ENCODE data around the gene LIPT2. TPM values are rescaled to one million over a fixed set of nuclear protein-coding genes. Genes with fewer than 3 reads are reported as not detected.

The LIPT2 gene
- total RNA-seq, 2 experiments from 2014 or later, result 3.0 to 3.3 TPM

DNA sequence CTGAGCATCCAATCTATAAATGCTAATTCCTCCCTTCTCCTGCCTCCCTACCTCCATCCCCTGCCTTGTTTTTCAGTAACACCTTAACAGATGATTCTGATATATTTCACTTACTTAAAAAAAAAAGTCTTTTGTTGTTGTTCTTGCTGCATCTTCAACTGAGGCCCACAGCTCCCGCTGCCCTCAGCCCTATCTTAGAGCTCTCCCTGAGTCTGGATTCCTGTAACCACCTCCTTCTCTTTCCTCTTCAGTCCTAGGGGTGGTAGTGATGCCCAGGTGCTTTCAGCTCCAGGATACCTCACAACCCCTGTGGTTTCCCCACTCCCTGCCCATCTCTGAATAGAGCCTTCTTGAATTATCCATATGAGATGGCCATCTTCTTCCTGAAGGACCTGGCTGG, 22.5 kb downstream of the LIPT2 start:
- H3K27ac Mint-ChIP-seq, result no peak overlapping the region
- no peaks in the 10 kb centered on the region for H3K36me3 Mint-ChIP-seq
- no peak for DNase-seq
- CTCF ChIA-PET, result interaction anchor here (0.9 kb wide), 1 partner anchor 82 kb away, joined by 3 read pairs; no protein-coding TSS in a partner anchor
- H3K4me3 Mint-ChIP-seq, result no peak overlapping the region
- POLR2A ChIA-PET, result no interaction called here
- H3K27me3 Mint-ChIP-seq, result peaks cover 27% of the 10 kb centered on the region
- H3K4me1 Mint-ChIP-seq (ENCODE audit: low read depth), result peaks cover 6% of the 10 kb centered on the region
- intact Hi-C loops (cut with micrococcal nuclease), result no loop called here
- no peaks in the 10 kb centered on the region for H3K9me3 Mint-ChIP-seq

DNA sequence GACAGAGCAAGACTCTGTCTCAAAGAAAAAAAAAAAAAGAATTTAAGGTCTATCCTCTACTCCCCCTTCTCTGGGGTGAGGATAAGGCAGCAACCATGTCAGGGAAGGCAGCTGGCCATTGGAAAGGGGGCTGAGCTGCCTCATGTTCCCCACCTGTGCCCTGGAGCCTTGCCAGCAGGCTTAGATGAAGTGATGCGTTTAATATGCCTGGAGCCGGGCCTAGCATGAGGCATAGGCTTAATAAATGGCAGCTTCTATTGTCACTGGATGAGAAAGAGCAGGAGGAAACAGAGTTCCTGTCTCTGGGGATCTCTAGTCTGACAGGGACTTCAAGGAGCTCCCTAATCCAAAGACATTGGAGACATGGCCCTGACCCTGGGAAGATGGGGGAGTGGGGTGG, 23.0 kb downstream of the LIPT2 start:
- Mint-ChIP-seq H3K9me3 (no peaks in the 10 kb centered on the region), H3K4me3 (no peak overlapping the region)
- POLR2A ChIA-PET, result no interaction called here

DNA sequence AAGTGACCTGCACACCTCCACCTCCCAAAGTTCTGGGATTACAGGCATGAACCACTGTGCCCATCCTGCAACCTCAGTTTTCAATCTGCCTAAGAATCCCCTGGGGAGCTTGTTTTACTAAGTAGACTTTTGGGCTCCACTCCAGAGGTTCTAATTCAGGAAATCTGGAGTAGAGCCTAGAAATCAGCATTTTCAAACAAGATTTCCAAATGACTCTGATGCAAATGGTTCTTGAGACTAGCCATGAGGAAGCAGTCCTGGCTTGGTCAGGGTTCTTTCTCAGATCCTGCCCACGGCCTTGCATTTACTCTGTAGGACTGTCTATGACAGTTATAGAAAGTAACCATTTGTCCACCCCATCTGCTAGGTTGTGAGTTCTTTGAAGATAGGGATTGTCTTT, 24.6 kb downstream of the LIPT2 start:
- intact Hi-C loops (cut with micrococcal nuclease), result no loop called here
- ChIA-PET CTCF (no interaction called here), POLR2A (interaction anchor here (0.6 kb wide), 1 partner anchor 19 kb away, joined by 3 read pairs; no protein-coding TSS in a partner anchor)
- no peaks in the 10 kb centered on the region for H3K36me3 Mint-ChIP-seq
- H3K4me1 Mint-ChIP-seq (ENCODE audit: low read depth), result peaks cover 6% of the 10 kb centered on the region
- no peak for DNase-seq
- H3K27ac Mint-ChIP-seq, result no peak overlapping the region
- H3K27me3 Mint-ChIP-seq, result peaks cover 38% of the 10 kb centered on the region
- no peak overlapping the region for H3K4me3 Mint-ChIP-seq
- H3K9me3 Mint-ChIP-seq, result no peaks in the 10 kb centered on the region

More for the DNA sequence above, 23.0 kb downstream of the LIPT2 start:
- no peak for DNase-seq
- Mint-ChIP-seq H3K4me1 (ENCODE audit: low read depth) (peaks cover 6% of the 10 kb centered on the region), H3K27me3 (peaks cover 32% of the 10 kb centered on the region), H3K27ac (no peak overlapping the region), H3K36me3 (no peaks in the 10 kb centered on the region)
- intact Hi-C loops (cut with micrococcal nuclease), result no loop called here
- CTCF ChIA-PET, result interaction anchor here (0.7 to 1.2 kb wide), 3 partner anchors 17 to 101 kb away, joined by 3 read pairs; no protein-coding TSS in a partner anchor

DNA sequence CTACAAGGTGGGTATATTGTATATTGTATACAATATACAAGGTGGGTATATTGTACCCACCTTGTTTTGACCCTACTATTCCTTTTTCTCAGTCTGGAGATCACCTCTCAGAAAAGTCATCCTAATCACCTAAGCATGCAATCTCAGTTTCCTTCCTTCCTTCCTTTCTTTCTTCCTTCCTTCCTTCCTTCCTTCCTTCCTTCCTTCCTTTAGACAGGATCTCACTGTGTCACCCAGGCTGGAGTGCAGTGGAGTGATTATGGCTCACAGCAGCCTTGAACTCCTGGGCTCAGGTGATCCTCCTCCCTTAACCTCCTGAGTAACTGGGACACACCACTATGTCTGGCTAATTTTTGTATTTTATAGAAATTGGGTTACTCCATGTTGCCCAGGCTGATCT, 25.0 kb downstream of the LIPT2 start:
- Mint-ChIP-seq H3K9me3 (no peaks in the 10 kb centered on the region), H3K27ac (no peak overlapping the region)
- CTCF ChIA-PET, result interaction anchor here (0.6 kb wide), 1 partner anchor 101 kb away, joined by 3 read pairs; no protein-coding TSS in a partner anchor

DNA sequence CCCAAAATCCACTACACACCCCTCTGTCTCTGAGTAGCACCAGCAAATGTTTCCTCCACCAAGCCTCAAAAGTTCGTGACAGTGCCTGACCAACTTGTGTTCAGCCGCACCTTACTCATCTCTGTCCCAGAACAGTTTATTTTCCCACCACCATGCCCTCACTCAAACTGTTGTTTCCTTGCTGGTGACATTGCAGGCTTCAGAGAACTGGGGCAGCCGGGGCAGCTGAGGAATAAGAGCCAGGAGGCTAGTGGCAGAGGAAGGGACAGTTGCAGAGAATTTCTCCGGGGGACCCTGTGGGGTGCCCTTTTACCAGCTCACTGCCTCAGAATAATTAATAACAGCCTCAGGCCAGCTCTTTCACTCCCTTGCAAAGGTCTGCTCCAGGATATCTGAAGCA, 25.5 kb downstream of the LIPT2 start:
- POLR2A ChIA-PET, result no interaction called here
- no peak overlapping the region for H3K4me3 Mint-ChIP-seq

More for the DNA sequence above, 25.0 kb downstream of the LIPT2 start:
- H3K4me1 Mint-ChIP-seq (ENCODE audit: low read depth), result peaks cover 6% of the 10 kb centered on the region
- intact Hi-C loops (cut with micrococcal nuclease), result no loop called here
- DNase-seq, result no peak
- peaks cover 38% of the 10 kb centered on the region for H3K27me3 Mint-ChIP-seq
- POLR2A ChIA-PET, result interaction anchor here (0.6 kb wide), 1 partner anchor 19 kb away, joined by 3 read pairs; no protein-coding TSS in a partner anchor
- no peak overlapping the region for H3K4me3 Mint-ChIP-seq
- no peaks in the 10 kb centered on the region for H3K36me3 Mint-ChIP-seq

DNA sequence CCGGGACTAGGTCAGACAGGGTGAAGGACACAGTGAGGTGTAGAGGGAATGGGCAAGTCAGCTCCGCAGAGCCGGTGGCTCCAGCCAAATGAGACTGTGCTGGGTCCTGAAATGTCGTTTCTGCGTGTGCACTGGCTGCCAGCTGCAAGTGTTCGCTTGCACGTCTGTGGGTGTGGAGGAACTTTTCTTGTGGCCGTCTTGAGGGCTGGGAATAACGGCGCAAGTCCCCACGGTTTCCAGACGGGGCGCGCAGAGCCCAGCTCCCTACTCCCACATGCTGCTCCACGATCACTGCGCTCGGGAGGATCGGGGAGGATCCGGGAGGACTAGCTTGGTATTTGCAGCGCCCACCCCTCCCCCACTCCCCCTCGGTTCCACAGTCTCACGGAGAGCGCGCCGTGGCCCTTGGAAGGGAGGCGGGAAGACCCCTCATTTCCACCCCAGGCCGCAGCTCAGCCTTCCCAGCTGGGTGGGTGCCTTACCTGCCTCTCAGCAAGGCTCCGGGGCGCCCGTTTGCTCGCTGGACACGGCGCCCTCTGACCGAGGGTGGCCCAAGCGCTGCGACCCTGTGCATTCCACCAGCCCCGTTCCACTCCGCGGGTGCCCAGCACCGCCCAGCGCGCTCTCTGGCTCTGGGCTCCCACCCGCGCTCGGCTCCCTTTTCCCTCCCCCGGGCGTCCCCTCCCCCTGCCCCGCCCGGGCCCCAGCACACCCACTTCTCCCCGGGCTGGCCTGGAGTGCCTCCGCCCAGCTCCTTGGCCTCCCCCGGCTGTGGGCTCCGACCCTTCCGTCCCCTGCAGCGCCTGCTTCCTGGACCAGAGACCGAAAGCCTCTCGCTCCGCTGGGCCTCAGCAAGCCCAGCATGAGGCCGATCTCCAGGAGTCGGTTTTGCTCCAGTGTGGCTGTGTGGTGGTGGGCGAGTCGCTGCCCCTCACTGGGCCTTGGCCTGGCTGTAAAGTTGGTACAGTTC, 26.3 kb downstream of the LIPT2 start, which contains the start of gene KCNE3:
TSS of gene KCNE3 (minus strand) at position 634 of the 970 bp plus-strand sequence. CDS start 9,986 bp downstream, outside the sequence.
- no peak within 1 kb of the TSS for H3K27ac Mint-ChIP-seq
- DNase-seq, result no peak
- no peaks in the 10 kb centered on the region for H3K36me3 Mint-ChIP-seq
- H3K27me3 Mint-ChIP-seq, result peaks cover 35% of the 10 kb centered on the region
- peaks cover 6% of the 10 kb centered on the region for H3K4me1 Mint-ChIP-seq (ENCODE audit: low read depth)
- no peaks in the 10 kb centered on the region for H3K9me3 Mint-ChIP-seq
- H3K4me3 Mint-ChIP-seq, result no peak within 1 kb of the TSS
- ChIA-PET CTCF (interaction anchor here (0.9 to 1.9 kb wide), 3 partner anchors 13 to 211 kb away, joined by 3 to 5 read pairs (median 4); no protein-coding TSS in a partner anchor), POLR2A (no interaction called here)
- intact Hi-C loops (cut with micrococcal nuclease), result no loop called here

More for the DNA sequence above, 25.5 kb downstream of the LIPT2 start:
- no peak for DNase-seq
- CTCF ChIA-PET, result interaction anchor here (0.6 kb wide), 1 partner anchor 101 kb away, joined by 3 read pairs; no protein-coding TSS in a partner anchor
- H3K4me1 Mint-ChIP-seq (ENCODE audit: low read depth), result peaks cover 6% of the 10 kb centered on the region
- peaks cover 38% of the 10 kb centered on the region for H3K27me3 Mint-ChIP-seq
- H3K27ac Mint-ChIP-seq, result no peak overlapping the region
- H3K36me3 Mint-ChIP-seq, result no peaks in the 10 kb centered on the region
- no peaks in the 10 kb centered on the region for H3K9me3 Mint-ChIP-seq
- intact Hi-C loops (cut with micrococcal nuclease), result no loop called here

DNA sequence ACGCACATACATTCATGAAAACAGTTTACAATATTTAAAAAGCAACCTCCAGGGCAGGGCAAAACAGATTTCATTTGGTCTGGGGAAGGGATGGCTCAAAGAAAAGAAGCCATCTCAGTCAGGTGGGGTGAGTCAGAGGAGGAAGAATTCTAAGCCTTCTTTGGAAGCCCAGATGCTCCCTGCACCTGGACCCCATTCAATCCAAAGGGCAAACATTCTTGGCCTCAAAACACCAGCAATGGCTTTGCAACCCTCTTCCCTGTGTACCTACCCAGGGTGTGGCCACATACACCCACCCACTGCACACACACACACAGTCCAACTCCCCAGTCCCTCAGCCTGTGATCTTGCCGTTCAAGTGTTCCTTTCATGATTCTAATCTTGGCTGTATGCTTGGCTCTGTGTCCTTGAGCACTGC, 28.2 kb downstream of the LIPT2 start:
- Mint-ChIP-seq H3K4me3 (no peak overlapping the region), H3K4me1 (ENCODE audit: low read depth) (peaks cover 6% of the 10 kb centered on the region), H3K36me3 (no peaks in the 10 kb centered on the region), H3K27ac (no peak overlapping the region), H3K27me3 (peaks cover 32% of the 10 kb centered on the region), H3K9me3 (no peaks in the 10 kb centered on the region)
- CTCF ChIA-PET, result no interaction called here
- intact Hi-C loops (cut with micrococcal nuclease), result no loop called here
- POLR2A ChIA-PET, result no interaction called here
- DNase-seq, result no peak

DNA sequence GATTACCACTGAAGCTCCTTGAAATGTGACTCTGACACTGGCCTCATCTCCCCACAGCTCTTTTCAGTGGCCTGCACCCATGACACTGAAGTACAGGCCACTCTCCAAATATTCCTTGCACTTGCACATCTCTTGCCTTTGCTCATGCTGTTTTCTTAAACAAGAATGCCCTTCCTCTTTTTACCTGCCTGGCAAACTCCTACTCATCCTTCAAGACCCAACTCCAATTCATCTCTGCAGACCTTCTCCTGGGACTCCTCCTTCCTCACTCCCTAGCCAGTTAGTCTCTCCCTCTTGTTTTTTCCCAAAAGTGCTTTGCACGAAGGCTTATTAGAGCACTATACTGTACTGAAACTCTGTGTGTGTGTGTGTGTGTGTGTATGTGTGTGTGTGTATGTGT, 28.8 kb downstream of the LIPT2 start:
- POLR2A ChIA-PET, result no interaction called here
- H3K27ac Mint-ChIP-seq, result no peak overlapping the region
- no peak for DNase-seq
- H3K27me3 Mint-ChIP-seq, result peaks cover 32% of the 10 kb centered on the region
- CTCF ChIA-PET, result interaction anchor here (1.0 to 3.2 kb wide), 2 partner anchors 15 to 104 kb away, joined by 3 to 16 read pairs; no protein-coding TSS in a partner anchor
- no peaks in the 10 kb centered on the region for H3K9me3 Mint-ChIP-seq
- intact Hi-C loops (cut with micrococcal nuclease), result no loop called here
- peaks cover 6% of the 10 kb centered on the region for H3K4me1 Mint-ChIP-seq (ENCODE audit: low read depth)
- no peaks in the 10 kb centered on the region for H3K36me3 Mint-ChIP-seq
- H3K4me3 Mint-ChIP-seq, result no peak overlapping the region

DNA sequence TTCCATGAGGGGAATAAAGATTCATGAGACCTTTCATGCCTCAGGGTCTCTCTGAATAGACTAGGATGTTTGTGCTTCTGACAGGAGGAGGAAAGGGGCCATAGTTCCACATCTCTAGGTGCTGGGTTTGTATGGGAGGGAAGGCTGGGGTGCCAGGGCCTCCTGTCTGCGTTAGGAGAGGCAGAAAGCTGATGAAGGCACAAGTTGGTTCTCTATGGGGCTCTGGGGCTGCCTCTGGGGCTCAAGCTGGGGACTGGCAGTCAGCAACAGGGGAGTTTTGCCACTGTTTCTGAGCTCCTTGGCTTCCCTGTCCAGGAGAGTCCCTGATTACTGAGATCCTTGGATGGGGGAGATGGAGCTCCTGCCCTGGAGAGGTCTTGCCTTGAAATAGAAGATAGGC, 30.3 kb downstream of the LIPT2 start:
- no peaks in the 10 kb centered on the region for H3K9me3 Mint-ChIP-seq
- H3K36me3 Mint-ChIP-seq, result no peaks in the 10 kb centered on the region
- H3K27ac Mint-ChIP-seq, result no peak overlapping the region
- DNase-seq, result no peak
- intact Hi-C loops (cut with micrococcal nuclease), result no loop called here
- no peak overlapping the region for H3K4me3 Mint-ChIP-seq
- H3K4me1 Mint-ChIP-seq (ENCODE audit: low read depth), result peaks cover 6% of the 10 kb centered on the region
- POLR2A ChIA-PET, result no interaction called here
- peaks cover 28% of the 10 kb centered on the region for H3K27me3 Mint-ChIP-seq
- CTCF ChIA-PET, result interaction anchor here (2.4 to 3.2 kb wide), 2 partner anchors 10 to 13 kb away, joined by 13 to 16 read pairs; no protein-coding TSS in a partner anchor

DNA sequence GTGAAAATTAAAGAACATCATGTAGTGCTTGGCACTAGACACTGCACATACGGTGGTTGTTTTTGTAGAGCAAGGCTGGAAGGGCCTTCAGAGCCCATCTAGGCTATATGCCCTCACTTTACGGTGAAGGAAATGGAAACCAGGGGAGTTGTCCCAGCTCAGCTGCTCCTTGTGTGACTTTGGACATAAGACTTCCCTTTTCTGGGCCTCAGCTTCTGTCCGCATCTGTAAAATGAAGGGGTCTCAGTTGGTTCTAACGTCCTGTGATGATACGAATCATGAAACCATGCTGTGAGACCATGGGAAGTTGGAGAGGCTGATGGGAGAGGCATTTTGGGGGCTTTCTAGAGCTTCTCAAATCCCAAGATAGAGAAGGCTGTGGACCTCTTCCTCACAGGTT, 30.9 kb downstream of the LIPT2 start:
- Mint-ChIP-seq H3K27me3 (peaks cover 22% of the 10 kb centered on the region), H3K9me3 (no peaks in the 10 kb centered on the region), H3K36me3 (no peaks in the 10 kb centered on the region), H3K27ac (no peak overlapping the region), H3K4me3 (no peak overlapping the region), H3K4me1 (ENCODE audit: low read depth) (peaks cover 1% of the 10 kb centered on the region)
- intact Hi-C loops (cut with micrococcal nuclease), result no loop called here
- CTCF ChIA-PET, result interaction anchor here (2.4 to 3.2 kb wide), 2 partner anchors 9 to 13 kb away, joined by 13 to 16 read pairs; no protein-coding TSS in a partner anchor
- DNase-seq, result no peak
- POLR2A ChIA-PET, result no interaction called here

DNA sequence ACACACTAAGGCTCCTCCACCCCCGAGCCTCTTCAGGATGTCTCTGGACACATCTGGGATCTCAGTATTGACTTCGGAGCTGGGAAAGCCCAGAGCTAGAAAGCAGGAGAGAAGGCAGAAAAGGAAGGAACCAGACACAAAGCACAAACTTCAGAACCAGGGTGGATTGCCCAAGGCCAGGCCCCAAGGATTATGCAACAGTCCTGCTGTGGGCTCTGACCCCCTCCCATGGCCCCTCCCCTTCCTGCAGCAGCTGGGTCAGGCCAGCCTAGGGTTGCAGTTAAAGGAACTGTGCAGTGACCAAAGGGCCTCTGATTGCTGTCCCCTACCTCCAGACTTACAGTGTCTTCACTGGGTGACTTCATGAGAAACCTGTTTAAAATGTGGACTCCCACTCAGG, 31.5 kb downstream of the LIPT2 start:
- ChIA-PET POLR2A (no interaction called here), CTCF (interaction anchor here (2.4 to 3.2 kb wide), 2 partner anchors 9 to 12 kb away, joined by 13 to 16 read pairs; no protein-coding TSS in a partner anchor)
- no peaks in the 10 kb centered on the region for H3K36me3 Mint-ChIP-seq
- no peak for DNase-seq
- peaks cover 21% of the 10 kb centered on the region for H3K27me3 Mint-ChIP-seq
- no peaks in the 10 kb centered on the region for H3K9me3 Mint-ChIP-seq
- H3K27ac Mint-ChIP-seq, result no peak overlapping the region
- no peaks in the 10 kb centered on the region for H3K4me1 Mint-ChIP-seq (ENCODE audit: low read depth)
- intact Hi-C loops (cut with micrococcal nuclease), result no loop called here
- no peak overlapping the region for H3K4me3 Mint-ChIP-seq

DNA sequence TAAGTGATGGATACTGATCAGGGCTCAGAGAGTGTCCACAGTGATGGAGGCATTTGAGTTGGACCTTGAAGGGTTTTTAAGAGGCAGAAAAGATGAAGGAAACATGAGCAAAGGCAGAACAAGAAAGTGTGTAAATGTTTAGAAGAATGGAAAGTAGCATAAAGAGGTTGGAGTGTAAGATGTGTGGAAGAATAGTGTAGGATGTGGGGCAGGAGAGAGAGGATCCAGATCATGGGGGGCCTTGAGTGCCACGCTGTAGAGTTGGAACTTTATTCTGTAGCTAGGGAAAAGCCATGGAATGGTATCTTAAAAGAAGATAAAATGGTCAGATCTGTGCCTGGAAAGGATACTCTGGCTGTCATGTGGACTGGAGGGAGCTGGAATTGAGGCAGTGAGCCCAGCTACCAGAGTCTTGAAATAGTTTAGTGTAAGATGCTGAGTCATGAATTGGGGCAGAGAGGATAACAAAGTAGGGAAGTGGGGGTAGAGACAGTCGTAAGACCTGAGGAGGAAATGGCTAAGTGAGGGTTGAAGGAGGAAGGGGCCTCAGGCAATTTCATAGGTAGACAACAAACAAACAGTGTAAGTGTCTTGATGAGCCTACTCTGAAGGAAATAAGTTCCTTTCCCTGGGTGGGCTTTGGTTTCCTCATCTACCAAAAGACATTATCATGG, 32.9 kb downstream of the LIPT2 start:
- no peaks in the 10 kb centered on the region for H3K36me3 Mint-ChIP-seq
- intact Hi-C loops (cut with micrococcal nuclease), result no loop called here
- DNase-seq, result no peak
- H3K27me3 Mint-ChIP-seq, result peaks cover 7% of the 10 kb centered on the region
- ChIA-PET CTCF (no interaction called here), POLR2A (no interaction called here)
- H3K27ac Mint-ChIP-seq, result no peak overlapping the region
- H3K4me3 Mint-ChIP-seq, result no peak overlapping the region
- no peaks in the 10 kb centered on the region for H3K9me3 Mint-ChIP-seq
- H3K4me1 Mint-ChIP-seq (ENCODE audit: low read depth), result no peaks in the 10 kb centered on the region
